HepG2 (cell line): ENCODE data around the gene KIAA1614.

Experiments used
- EP300 ChIP-seq, 3 experiments: sonication (generic) in 1 of 3; formaldehyde crosslinking in 1 of 3; IDR thresholded peaks; 2 replicates each; pipeline versions ENCODE4 v1.5.1 to v1.6.1; 2011 to 2020; ENCODE audit warnings: low read depth in 2 of 3, low read length in 2 of 3, borderline replicate concordance in 1 of 3, improper control_type of control experiment in 1 of 3, mild to moderate bottlenecking in 1 of 3, missing genetic modification reagents in 1 of 3, moderate library complexity in 1 of 3
- HNRNPLL ChIP-seq: fragments of 200-400 bp; formaldehyde crosslinking; IDR thresholded peaks from 2 replicates; pipeline ENCODE4 v1.6.1; 2017; ENCODE audit warnings: mild to moderate bottlenecking, low read depth, low read length; ENCODE audit not compliant: poor library complexity, severe bottlenecking
- MED1 ChIP-seq: sonication (generic); formaldehyde crosslinking; IDR thresholded peaks from 2 replicates; pipeline ENCODE4 v1.4.0; 2020; ENCODE audit warnings: missing genetic modification reagents
- TF ChIP-seq, protein P1 (sequence below): IDR thresholded peaks from 2 replicates; pipeline ENCODE4 v1.6.1; 2016; ENCODE audit warnings: mild to moderate bottlenecking, missing biosample characterization, missing genetic modification reagents
- TF ChIP-seq, protein P2 (sequence below), 2 experiments: fragments of 450-650 bp in 1 of 2; sonication (generic) in 1 of 2; formaldehyde crosslinking in 1 of 2; IDR thresholded peaks; 2 replicates each; pipeline versions ENCODE4 v1.6.1 to v1.8.0; 2016 to 2022; ENCODE audit warnings: antibody characterized with exemption in 1 of 2, mild to moderate bottlenecking in 1 of 2, missing genetic modification reagents in 1 of 2

- TF ChIP-seq EP300 (IDR thresholded peaks at IDR 0.05; ENCODE audit: low read depth in 2 of 2, low read length in 2 of 2) (no peak), EP300 (CRISPR knock-in tag; IDR thresholded peaks at IDR 0.05; ENCODE audit: borderline replicate concordance) (no peak), MED1 (CRISPR knock-in tag) (no peak), HNRNPLL (no peak)
- TF ChIP-seq, protein P1, sequence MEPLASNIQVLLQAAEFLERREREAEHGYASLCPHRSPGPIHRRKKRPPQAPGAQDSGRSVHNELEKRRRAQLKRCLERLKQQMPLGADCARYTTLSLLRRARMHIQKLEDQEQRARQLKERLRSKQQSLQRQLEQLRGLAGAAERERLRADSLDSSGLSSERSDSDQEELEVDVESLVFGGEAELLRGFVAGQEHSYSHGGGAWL: no peak
- TF ChIP-seq, protein P2, sequence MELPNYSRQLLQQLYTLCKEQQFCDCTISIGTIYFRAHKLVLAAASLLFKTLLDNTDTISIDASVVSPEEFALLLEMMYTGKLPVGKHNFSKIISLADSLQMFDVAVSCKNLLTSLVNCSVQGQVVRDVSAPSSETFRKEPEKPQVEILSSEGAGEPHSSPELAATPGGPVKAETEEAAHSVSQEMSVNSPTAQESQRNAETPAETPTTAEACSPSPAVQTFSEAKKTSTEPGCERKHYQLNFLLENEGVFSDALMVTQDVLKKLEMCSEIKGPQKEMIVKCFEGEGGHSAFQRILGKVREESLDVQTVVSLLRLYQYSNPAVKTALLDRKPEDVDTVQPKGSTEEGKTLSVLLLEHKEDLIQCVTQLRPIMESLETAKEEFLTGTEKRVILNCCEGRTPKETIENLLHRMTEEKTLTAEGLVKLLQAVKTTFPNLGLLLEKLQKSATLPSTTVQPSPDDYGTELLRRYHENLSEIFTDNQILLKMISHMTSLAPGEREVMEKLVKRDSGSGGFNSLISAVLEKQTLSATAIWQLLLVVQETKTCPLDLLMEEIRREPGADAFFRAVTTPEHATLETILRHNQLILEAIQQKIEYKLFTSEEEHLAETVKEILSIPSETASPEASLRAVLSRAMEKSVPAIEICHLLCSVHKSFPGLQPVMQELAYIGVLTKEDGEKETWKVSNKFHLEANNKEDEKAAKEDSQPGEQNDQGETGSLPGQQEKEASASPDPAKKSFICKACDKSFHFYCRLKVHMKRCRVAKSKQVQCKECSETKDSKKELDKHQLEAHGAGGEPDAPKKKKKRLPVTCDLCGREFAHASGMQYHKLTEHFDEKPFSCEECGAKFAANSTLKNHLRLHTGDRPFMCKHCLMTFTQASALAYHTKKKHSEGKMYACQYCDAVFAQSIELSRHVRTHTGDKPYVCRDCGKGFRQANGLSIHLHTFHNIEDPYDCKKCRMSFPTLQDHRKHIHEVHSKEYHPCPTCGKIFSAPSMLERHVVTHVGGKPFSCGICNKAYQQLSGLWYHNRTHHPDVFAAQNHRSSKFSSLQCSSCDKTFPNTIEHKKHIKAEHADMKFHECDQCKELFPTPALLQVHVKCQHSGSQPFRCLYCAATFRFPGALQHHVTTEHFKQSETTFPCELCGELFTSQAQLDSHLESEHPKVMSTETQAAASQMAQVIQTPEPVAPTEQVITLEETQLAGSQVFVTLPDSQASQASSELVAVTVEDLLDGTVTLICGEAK (IDR thresholded peaks at IDR 0.05): no peak
- TF ChIP-seq, protein P2 (CRISPR knock-in tag; IDR thresholded peaks at IDR 0.05): no peak
These were observed 53.6 kb downstream of the KIAA1614 start for GRCh38 chr1:180966312-180966711.
